Gastroesophageal sphincter (tissue), 4 donors: ENCODE measurements around the gene TANK. TPM values are rescaled to one million over a fixed set of nuclear protein-coding genes. Genes with fewer than 3 reads are reported as not detected.

Experiments
- ATAC-seq: fragments of 150-250 bp; one replicate; pipeline ENCODE4 v1.9.1; 2016; ENCODE audit warnings: mild to moderate bottlenecking, moderate library complexity
- H3K27ac ChIP-seq, 4 donors: fragments of 200-600 bp; sonication (generic) in 3 of 4; 1 replicate in 3 of 4; 2 replicates in 1 of 4; pipeline ENCODE4 v1.5.1; 2016 to 2019
- H3K27me3 ChIP-seq: fragments of 200-600 bp; sonication (generic); one replicate; pipeline ENCODE4 v1.5.1; 2019
- H3K36me3 ChIP-seq, 2 donors: fragments of 200-600 bp; sonication (generic); one replicate each; pipeline ENCODE4 v1.5.1; 2019; ENCODE audit warnings: control low read depth in 1 of 2
- H3K4me1 ChIP-seq, 3 donors: fragments of 200-600 bp; sonication (generic); 1 replicate in 2 of 3; 2 replicates in 1 of 3; pipeline ENCODE4 v1.5.1; 2016 to 2019; ENCODE audit warnings: control low read depth in 2 of 3
- H3K4me3 ChIP-seq, 2 donors: fragments of 200-600 bp; sonication (generic); one replicate each; pipeline ENCODE4 v1.5.1; 2019; ENCODE audit warnings: mild to moderate bottlenecking in 1 of 2, moderate library complexity in 1 of 2
- H3K9me3 ChIP-seq, 3 donors: fragments of 200-600 bp; sonication (generic); one replicate each; pipeline ENCODE4 v1.5.1; 2017 to 2019; ENCODE audit warnings: control low read depth in 2 of 3
- CTCF ChIP-seq, 4 experiments: fragments of 200-600 bp in 2 of 4; fragments of 450-650 bp in 2 of 4; sonication (generic) in 1 of 4; IDR thresholded peaks; one replicate each; pipeline ENCODE4 v1.5.1; 2017 to 2019; ENCODE audit warnings: antibody characterized with exemption in 4 of 4, mild to moderate bottlenecking in 2 of 4, moderate library complexity in 2 of 4
- EP300 ChIP-seq: sonication (generic); formaldehyde crosslinking; IDR thresholded peaks from one replicate; pipeline ENCODE4 v1.6.1; 2017; ENCODE audit warnings: antibody characterized with exemption, mild to moderate bottlenecking
- POLR2A ChIP-seq, 2 donors: fragments of 450-650 bp; IDR thresholded peaks; one replicate each; pipeline ENCODE4 v1.6.1; 2017; ENCODE audit warnings: antibody characterized with exemption in 2 of 2, mild to moderate bottlenecking in 2 of 2, moderate library complexity in 1 of 2
- POLR2AphosphoS5 ChIP-seq: sonication (generic); formaldehyde crosslinking; IDR thresholded peaks from one replicate; pipeline ENCODE4 v1.6.1; 2017; ENCODE audit warnings: antibody characterized with exemption
- WGBS, 2 donors: methylation state at CpG; one replicate each; pipeline ENCODE4 v1.1.5; 2018; ENCODE audit warnings: low coverage in 1 of 2; 5-methylcytosine and 5-hydroxymethylcytosine counted together
- total RNA-seq, 4 donors: library from RNA; depleted of rRNA; stranded (reverse); fragments of >200 nt; gene quantifications; one replicate each; pipeline ENCODE4 v1.1.0, GENCODE V29; 2016

The TANK gene
- total RNA-seq, 4 donors from 2014 or later: 48.3 to 88.2 (median 75.6) TPM

- no peak for ATAC-seq
- 68 to 78% methylated on average over 4 of the region's 4 CpGs for WGBS, 2 donors
- no peaks in the 10 kb centered on the region for H3K4me1 ChIP-seq
- peaks cover 0 to 60% of the 10 kb centered on the region in 2 donors for H3K36me3 ChIP-seq
- TF ChIP-seq POLR2AphosphoS5: no peak
- no peak for TF ChIP-seq POLR2A (IDR thresholded peaks at IDR 0.05)
- TF ChIP-seq CTCF (IDR thresholded peaks at IDR 0.05): no peak
- no peak for TF ChIP-seq EP300
- no peak overlapping the region for H3K27ac ChIP-seq
- no peaks in the 10 kb centered on the region for H3K9me3 ChIP-seq
- H3K4me3 ChIP-seq: no peak overlapping the region
- no peaks in the 10 kb centered on the region for H3K27me3 ChIP-seq
These were observed 48.4 kb downstream of the TANK start for GRCh38 chr2:161208527-161209139.

- H3K27ac ChIP-seq: no peak overlapping the region
- H3K9me3 ChIP-seq: no peaks in the 10 kb centered on the region
- no peaks in the 10 kb centered on the region for H3K4me1 ChIP-seq
- WGBS, 2 donors: 83 to 88% methylated on average over 2 of the region's 2 CpGs
- H3K36me3 ChIP-seq: peaks cover 0 to 59% of the 10 kb centered on the region in 2 donors
- H3K4me3 ChIP-seq: no peak overlapping the region
- no peak for TF ChIP-seq POLR2AphosphoS5
- no peak for TF ChIP-seq CTCF (IDR thresholded peaks at IDR 0.05)
- TF ChIP-seq EP300: no peak
- TF ChIP-seq POLR2A (IDR thresholded peaks at IDR 0.05): no peak
- ATAC-seq: no peak
- H3K27me3 ChIP-seq: no peaks in the 10 kb centered on the region
These were observed 49.7 kb downstream of the TANK start for GRCh38 chr2:161209902-161210301.

GRCh38 chr2:161217597-161218185 is 57.5 kb downstream of the TANK start:
- no peaks in the 10 kb centered on the region for H3K9me3 ChIP-seq
- no peaks in the 10 kb centered on the region for H3K27me3 ChIP-seq
- peaks cover 0 to 35% of the 10 kb centered on the region in 2 donors for H3K36me3 ChIP-seq
- H3K4me3 ChIP-seq: no peak overlapping the region
- H3K4me1 ChIP-seq: peaks cover 0 to 10% (median 0%) of the 10 kb centered on the region in 3 donors
- no peak for ATAC-seq
- TF ChIP-seq POLR2A (IDR thresholded peaks at IDR 0.05) (no peak), CTCF (IDR thresholded peaks at IDR 0.05) (no peak), POLR2AphosphoS5 (no peak), EP300 (no peak)
- H3K27ac ChIP-seq: no peak overlapping the region
- WGBS, 2 donors: 78 to 91% methylated on average over 3 of the region's 3 CpGs

GRCh38 chr2:161219211-161219610 is 59.0 kb downstream of the TANK start:
- no peak for ATAC-seq
- peaks cover 0 to 10% (median 0%) of the 10 kb centered on the region in 3 donors for H3K4me1 ChIP-seq
- H3K4me3 ChIP-seq: no peak overlapping the region
- 82% methylated on average over 1 of the region's 1 CpG for WGBS, 2 donors
- H3K36me3 ChIP-seq: peaks cover 0 to 26% of the 10 kb centered on the region in 2 donors
- no peak overlapping the region for H3K27ac ChIP-seq
- H3K27me3 ChIP-seq: no peaks in the 10 kb centered on the region
- no peaks in the 10 kb centered on the region for H3K9me3 ChIP-seq
- TF ChIP-seq EP300 (no peak), POLR2AphosphoS5 (no peak), POLR2A (IDR thresholded peaks at IDR 0.05) (no peak), CTCF (IDR thresholded peaks at IDR 0.05) (no peak)

- H3K9me3 ChIP-seq: no peaks in the 10 kb centered on the region
- WGBS, 2 donors: 64 to 72% methylated on average over 3 of the region's 3 CpGs
- ATAC-seq: peak; percentile 39
- peaks cover 0 to 10% (median 0%) of the 10 kb centered on the region in 3 donors for H3K4me1 ChIP-seq
- peaks cover 0 to 47% of the 10 kb centered on the region in 2 donors for H3K36me3 ChIP-seq
- TF ChIP-seq CTCF (IDR thresholded peaks at IDR 0.05) (peak; percentile 69 to 80 (median 72)), POLR2AphosphoS5 (no peak), POLR2A (IDR thresholded peaks at IDR 0.05) (no peak), EP300 (no peak)
- no peak overlapping the region for H3K27ac ChIP-seq
- no peak overlapping the region for H3K4me3 ChIP-seq
- H3K27me3 ChIP-seq: no peaks in the 10 kb centered on the region
These were observed 63.0 kb downstream of the TANK start for GRCh38 chr2:161223139-161223732.
